Stimulated activated CD4-positive, alpha-beta T cell treated with anti-CD3 and anti-CD28 coated beads, Interleukin-4, amount 100 ng/mL, for 1 hour (primary cell): ENCODE results near the gene RNF26.
"Not testable (repeated sequence)": the region's sequence is repeated elsewhere in the genome, so short reads cannot be mapped to it uniquely, and the experiment has no call there.

ENCODE experiments used
- DNase-seq: peaks from one replicate; pipeline ENCODE4 v3.0.0-alpha.2; 2020

RNF26 gene

DNA sequence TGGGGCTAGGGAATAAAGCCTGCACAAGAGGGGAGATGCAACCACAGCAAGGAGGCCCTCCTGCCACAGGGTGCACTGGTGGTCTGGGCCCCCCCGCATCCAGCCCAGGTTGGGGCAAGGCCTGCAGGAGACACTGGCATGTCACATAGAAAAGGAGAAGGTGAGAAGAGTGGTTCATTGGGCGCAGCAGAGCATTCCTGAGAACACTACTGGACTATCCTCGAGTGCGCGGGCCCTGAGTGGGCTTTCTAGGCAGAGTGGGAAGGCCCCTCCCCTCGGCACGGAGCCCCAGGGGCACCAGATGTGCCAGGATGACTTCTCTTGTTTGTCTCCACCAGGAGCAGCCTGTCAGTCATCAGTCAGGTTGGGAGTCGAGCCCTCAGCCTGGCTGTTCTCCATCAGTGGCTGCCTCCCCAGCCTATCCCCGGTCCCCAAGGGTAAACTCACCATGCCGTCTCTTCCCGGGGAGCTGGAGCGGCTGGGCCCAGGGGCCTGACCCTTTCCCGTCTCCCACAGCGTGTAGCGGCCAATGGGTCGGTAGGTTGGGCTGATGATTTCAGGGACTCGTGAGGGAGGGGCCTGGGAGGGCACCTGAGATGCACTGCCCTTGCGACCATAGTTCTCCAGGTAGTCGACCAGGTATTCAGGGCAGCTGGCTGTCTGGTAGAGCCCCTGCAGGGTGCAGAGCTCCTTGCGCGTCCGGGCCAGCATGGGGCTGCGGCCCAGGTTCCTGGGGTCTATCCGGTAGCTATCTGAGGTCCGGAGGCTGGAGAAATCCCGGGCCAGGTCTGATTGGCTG is 38.1 kb downstream of the RNF26 start:
- no peak for DNase-seq

GRCh38 chr11:119373059-119373920 is 39.0 kb downstream of the RNF26 start:
- no peak for DNase-seq

- DNase-seq, result peak; percentile 40
Observed at GRCh38 chr11:119373921-119374631, 39.7 kb downstream of the RNF26 start.

DNA sequence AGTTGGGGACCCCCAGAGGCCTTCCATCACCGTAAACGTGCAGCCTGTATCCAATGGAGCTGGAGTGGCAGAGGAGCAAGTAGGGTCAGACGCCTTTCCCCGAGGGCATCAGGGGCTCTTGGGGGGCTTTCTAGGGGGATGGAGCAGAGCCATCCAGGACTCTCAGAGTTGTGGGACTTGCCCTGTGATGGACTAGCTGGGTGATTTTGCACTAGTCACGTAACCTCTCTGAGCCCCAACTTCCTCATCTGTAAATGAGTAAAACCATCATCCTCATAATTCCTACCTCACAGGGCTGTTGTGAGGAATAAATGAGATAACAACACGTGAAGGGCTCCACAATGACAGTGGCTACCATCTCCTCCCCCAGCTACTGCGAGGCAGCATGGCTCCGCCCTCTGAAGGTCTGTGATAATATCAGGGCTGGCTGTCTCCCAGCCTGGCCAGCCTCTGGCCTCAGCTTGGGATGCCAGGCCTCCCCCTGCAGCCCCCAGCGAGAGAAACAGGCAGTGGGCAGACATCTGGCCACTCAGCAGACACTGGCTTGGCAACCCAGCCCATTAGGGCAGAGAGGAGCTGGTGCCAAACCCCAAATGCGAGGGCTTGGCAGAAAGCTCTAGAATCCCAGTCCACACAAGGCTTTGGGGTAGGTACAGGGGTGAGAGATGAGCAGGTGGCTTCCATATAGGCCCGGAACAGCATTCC is 40.5 kb downstream of the RNF26 start:
- no peak for DNase-seq

DNA sequence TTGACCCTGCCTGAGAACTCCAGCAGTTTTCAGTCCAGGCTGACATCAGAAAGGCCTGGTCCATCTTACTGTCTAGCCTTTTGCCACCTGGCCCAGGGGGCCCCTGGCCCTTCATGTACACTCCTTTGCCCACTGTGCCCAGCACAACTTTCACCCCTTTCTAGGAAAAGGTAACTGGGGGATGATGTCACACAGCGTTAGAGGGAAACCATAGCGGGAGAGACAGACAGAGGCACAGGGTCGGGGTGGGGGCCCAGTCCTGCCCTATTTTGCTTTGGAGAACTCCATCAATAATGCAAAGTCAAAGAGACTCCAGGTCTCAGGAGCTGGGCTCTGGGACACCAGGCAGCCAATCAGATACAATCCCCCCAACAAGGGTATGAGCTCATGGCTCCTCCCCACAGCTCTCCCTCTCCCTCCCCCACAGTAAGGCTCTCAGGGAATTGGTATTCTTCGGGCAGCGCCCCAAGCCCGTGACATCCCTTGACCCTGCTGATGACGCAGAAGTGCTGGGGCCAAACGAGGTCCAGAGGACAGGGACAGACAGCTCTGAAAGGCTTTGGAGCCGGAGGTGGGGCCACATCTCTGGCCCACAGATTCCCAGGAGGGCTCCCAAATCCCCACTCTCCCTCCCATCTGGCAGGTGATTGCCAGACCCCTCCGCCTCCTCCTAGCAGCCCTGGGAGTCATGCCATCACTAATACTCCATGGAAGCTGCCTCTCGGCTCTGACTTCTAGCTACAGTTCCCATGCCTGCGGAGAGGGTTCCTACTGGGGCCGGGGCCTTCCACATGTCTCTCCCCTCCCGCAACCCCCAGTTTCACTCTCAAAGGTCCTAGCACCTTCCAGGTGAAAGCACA is 41.2 kb downstream of the RNF26 start:
- DNase-seq, result no peak

DNA sequence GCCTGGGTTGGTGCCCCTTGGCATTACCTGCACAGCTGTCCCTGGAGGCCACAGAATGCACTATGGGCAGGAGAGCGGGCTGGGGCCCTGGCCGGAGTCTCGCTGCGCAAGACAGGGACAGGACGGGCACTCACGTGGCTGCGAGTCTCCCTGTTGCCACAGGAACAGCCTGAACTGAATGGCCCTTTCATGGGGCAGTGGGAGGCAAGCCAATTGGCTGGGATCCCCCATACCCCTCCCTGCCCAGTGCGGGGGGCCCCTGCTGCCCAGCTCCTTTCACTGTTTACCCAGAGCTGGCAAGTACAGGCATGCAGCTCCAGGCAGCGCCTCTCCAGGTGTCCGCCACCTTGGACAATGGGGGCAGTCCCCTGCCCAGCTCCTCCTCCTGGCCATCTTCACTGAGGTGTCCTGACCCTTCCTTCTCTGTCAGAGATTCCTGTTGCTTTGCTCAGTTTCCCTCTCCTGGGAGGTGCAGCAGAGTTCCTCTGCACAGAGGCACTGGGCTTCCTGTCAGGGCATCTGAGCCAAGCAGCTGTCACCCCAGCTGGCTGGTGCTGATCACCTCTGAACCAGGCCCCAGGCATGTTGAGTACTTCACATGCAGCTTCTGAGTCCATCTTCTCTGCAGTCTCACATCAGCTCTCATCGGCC is 42.0 kb downstream of the RNF26 start:
- DNase-seq, result no peak

- no peak for DNase-seq
Observed at GRCh38 chr11:119377112-119377901, 43.0 kb downstream of the RNF26 start.

DNA sequence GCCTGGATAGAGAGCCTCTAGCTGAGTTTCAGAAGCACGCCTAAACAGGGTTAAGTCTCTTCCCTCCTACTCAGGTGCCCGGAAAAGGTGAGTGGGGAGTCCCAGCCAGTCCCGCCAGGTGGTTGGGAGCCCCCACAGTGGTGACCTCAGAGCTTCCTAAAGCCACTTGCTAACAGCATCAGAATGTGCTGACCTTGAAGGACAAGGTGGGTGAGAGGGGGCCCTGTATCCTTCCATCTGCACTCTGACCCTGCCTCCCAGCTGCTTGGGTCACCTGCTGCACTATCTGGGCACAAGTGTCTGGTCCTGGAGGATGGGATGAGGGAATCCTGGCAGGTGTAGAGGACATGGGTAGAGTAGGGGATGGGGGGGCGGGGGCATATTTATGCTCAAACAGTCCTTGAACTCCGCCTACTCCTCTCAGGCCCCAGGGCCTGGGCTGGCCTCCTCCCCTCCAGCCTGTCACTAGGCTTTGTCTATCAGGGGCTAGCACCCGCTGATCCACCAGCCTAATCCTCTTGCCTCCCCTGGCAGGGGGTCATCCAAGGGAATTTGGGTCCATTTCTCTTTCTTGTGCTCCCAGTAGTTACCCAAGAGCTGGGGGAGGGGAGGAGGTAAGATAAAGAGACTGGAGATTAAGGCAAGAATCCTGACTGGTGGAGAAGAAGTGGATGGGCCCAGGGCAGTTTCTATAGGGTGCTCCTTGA is 43.8 kb downstream of the RNF26 start:
- DNase-seq, result no peak

- DNase-seq, result no peak
Observed at GRCh38 chr11:119378851-119379465, 44.6 kb downstream of the RNF26 start.

- no peak for DNase-seq
Observed at GRCh38 chr11:119380160-119380826, 46.0 kb downstream of the RNF26 start.

DNA sequence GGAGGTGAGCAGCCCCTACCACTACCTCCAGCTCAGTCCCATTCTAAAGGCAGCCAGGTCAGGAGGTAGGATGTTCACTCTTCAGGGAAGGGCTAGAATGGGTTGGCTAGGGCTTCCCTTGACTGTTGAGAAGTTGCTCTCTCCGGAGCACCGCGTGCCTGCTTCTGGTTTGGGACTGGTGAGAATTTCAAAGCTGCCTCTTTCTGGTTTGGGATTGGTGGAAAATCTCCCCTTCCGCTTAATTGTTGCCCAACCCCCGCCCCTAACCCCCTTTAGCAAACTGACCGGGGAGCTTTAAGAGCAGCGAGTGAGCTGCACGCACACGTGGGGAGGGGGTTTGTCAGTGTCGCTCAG is 46.5 kb downstream of the RNF26 start:
- DNase-seq, result no peak

DNA sequence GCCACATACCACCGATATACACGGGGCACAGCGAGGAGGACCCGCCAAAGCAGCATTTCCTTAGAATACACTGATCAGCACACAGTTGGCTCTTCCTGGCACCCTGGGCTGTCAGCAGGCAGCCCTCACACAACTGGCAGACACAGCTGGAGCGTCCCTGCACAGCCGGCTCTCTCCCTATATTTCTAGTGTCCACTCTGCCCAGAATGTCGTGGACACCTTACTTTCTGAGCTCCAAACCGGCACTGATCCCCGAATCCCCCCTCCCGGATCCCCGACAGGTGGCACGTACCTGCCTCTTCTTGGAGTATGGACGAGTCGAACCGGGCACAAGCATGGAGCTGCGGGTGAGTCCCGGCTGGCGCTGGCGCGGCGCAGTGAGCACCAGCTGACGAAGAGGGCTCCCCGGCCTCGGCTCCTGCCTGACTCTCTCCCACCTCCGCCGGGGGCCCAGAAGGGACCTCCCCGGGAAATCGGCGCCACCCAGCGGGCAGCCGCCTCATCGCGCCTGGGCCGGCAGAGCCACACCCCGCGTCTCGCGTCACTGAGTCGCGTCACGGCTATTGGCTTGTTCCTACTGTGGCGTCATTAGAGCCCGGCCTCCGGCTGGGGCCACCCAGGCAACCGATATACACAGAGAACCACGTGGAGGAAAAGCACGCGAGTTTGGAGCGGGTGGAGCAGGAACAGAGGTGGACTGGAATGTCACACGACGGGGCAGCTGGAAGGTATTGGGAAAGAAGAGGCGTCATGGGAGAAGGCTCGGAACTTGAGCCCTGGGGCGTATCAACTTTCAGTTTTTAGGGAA is 47.1 kb downstream of the RNF26 start, which contains the start of gene USP2:
Gene USP2, minus strand, starts transcription at position 510 of the 808 bp plus-strand sequence. CDS start 8,210 bp downstream, outside the sequence.
- peak; percentile 98 for DNase-seq

DNA sequence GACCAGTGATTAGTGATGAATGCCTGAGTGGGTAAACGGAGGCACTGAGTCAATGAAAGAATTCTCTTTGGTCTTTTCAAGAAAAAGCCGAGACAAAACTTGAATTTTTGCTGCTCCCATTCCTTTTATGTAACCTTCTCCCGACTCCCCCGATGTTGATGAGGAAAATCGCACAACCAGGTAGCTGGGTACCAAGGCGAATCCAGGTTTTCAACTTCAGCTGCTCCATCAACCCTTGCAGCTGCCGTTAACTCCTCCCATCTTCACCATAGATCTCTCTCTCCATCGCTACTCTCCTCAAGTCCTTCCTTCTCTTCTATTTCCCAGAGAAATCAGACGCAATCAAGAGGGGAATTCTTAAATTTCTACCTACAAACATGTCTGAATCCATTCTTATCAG is 47.8 kb downstream of the RNF26 start:
- no peak for DNase-seq

GRCh38 chr11:119382513-119382912 is 48.2 kb downstream of the RNF26 start:
- DNase-seq, result not testable (repeated sequence)

DNA sequence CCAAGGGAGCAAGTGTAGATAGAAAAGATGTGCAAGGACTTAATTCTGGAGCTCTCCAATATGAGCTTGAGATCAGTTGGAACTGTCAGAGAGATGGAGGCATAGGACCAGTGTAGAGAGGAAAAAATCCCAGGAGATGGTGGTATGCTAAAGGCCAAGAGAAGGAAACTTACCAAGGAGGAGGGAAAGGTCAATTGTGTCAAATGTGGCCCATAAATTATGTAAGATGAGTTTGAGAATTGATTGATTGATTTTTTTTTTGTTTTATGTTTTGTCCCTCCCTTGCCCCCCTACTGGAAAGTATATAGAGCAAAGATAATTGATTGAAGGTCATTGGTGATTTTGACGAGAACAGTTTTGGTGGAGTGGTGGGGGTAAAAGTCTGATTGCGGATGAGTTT is 50.0 kb downstream of the RNF26 start:
- no peak for DNase-seq
